Mammary epithelial cell (primary cell): ENCODE data around the gene DUSP15.

Source experiments
- CTCF ChIP-seq, 2 donors: IDR thresholded peaks in 1 of 2; conservative IDR thresholded peaks in 1 of 2; 2 replicates each; pipeline ENCODE4 v1.5.1; 2011 to 2012; ENCODE audit warnings: inconsistent platforms in 2 of 2, low read length in 2 of 2, mild to moderate bottlenecking in 2 of 2, control low read depth in 1 of 2, low read depth in 1 of 2; ENCODE audit not compliant: insufficient read depth in 1 of 2; ENCODE audit errors: extremely low read depth in 1 of 2
- EZH2 ChIP-seq: IDR thresholded peaks from 2 replicates; pipeline ENCODE4 v1.6.1; 2012; ENCODE audit warnings: low read length, inconsistent platforms, borderline replicate concordance

- no peak for TF ChIP-seq CTCF (conservative IDR thresholded peaks at IDR 0.05 in 1 of 2, IDR thresholded peaks at IDR 0.05 in 1 of 2; ENCODE audit: extremely low read depth in 1 of 2, insufficient read depth in 1 of 2, low read depth in 1 of 2, low read length in 2 of 2)
- no peak for TF ChIP-seq EZH2
Observed at GRCh38 chr20:31811796-31812728, 58.3 kb downstream of the DUSP15 start.
